IPS-18a (cell line): ENCODE results near the gene RPL38.

Experiments
- H3K27ac ChIP-seq: one replicate; pipeline ENCODE4 v1.5.1; 2013; ENCODE audit warnings: low read length
- H3K27me3 ChIP-seq: one replicate; pipeline ENCODE4 v1.6.1; 2013; ENCODE audit warnings: mild to moderate bottlenecking, low read length; ENCODE audit not compliant: control insufficient read depth, insufficient read depth
- H3K36me3 ChIP-seq: one replicate; pipeline ENCODE4 v1.6.1; 2013; ENCODE audit warnings: low read depth, low read length; ENCODE audit not compliant: control insufficient read depth
- H3K4me1 ChIP-seq: one replicate; pipeline ENCODE4 v1.6.1; 2013; ENCODE audit warnings: low read depth, low read length; ENCODE audit not compliant: control insufficient read depth
- H3K4me3 ChIP-seq: one replicate; pipeline ENCODE4 v1.5.1; 2013; ENCODE audit warnings: low read length
- H3K9ac ChIP-seq: one replicate; pipeline ENCODE4 v1.6.1; 2013; ENCODE audit warnings: mild to moderate bottlenecking, low read length, moderate library complexity
- H3K9me3 ChIP-seq: one replicate; pipeline ENCODE4 v1.6.1; 2013; ENCODE audit warnings: low read depth, low read length; ENCODE audit not compliant: control insufficient read depth

Gene RPL38

GRCh38 chr17:74165797-74166365 is 37.6 kb upstream of the RPL38 start:
- Histone ChIP-seq H3K9ac (no peak overlapping the region), H3K9me3 (no peaks in the 10 kb centered on the region), H3K4me1 (peaks cover 13% of the 10 kb centered on the region), H3K4me3 (no peak overlapping the region), H3K36me3 (no peaks in the 10 kb centered on the region), H3K27ac (no peak overlapping the region), H3K27me3 (no peaks in the 10 kb centered on the region)

GRCh38 chr17:74170924-74171323 is 32.6 kb upstream of the RPL38 start:
- no peaks in the 10 kb centered on the region for H3K9me3 ChIP-seq
- H3K27ac ChIP-seq: no peak overlapping the region
- H3K4me1 ChIP-seq: no peaks in the 10 kb centered on the region
- H3K36me3 ChIP-seq: no peaks in the 10 kb centered on the region
- no peak overlapping the region for H3K4me3 ChIP-seq
- no peak overlapping the region for H3K9ac ChIP-seq
- no peaks in the 10 kb centered on the region for H3K27me3 ChIP-seq

GRCh38 chr17:74172700-74173099 is 30.8 kb upstream of the RPL38 start:
- H3K4me1 ChIP-seq: no peaks in the 10 kb centered on the region
- no peaks in the 10 kb centered on the region for H3K27me3 ChIP-seq
- H3K9me3 ChIP-seq: no peaks in the 10 kb centered on the region
- H3K9ac ChIP-seq: no peak overlapping the region
- no peak overlapping the region for H3K27ac ChIP-seq
- H3K36me3 ChIP-seq: no peaks in the 10 kb centered on the region
- H3K4me3 ChIP-seq: no peak overlapping the region

- Histone ChIP-seq H3K4me1 (no peaks in the 10 kb centered on the region), H3K9me3 (no peaks in the 10 kb centered on the region), H3K27me3 (no peaks in the 10 kb centered on the region), H3K27ac (no peak overlapping the region), H3K4me3 (no peak overlapping the region), H3K36me3 (no peaks in the 10 kb centered on the region), H3K9ac (no peak overlapping the region)
Measured at GRCh38 chr17:74176546-74177001, 26.9 kb upstream of the RPL38 start.

- Histone ChIP-seq H3K36me3 (no peaks in the 10 kb centered on the region), H3K27me3 (no peaks in the 10 kb centered on the region), H3K4me1 (no peaks in the 10 kb centered on the region), H3K27ac (no peak overlapping the region), H3K9ac (no peak overlapping the region), H3K4me3 (no peak overlapping the region), H3K9me3 (no peaks in the 10 kb centered on the region)
Measured at GRCh38 chr17:74177018-74177450, 26.4 kb upstream of the RPL38 start.

GRCh38 chr17:74179576-74179975 is 23.9 kb upstream of the RPL38 start:
- H3K4me3 ChIP-seq: no peak overlapping the region
- no peaks in the 10 kb centered on the region for H3K36me3 ChIP-seq
- no peak overlapping the region for H3K9ac ChIP-seq
- H3K27ac ChIP-seq: no peak overlapping the region
- no peaks in the 10 kb centered on the region for H3K4me1 ChIP-seq
- no peaks in the 10 kb centered on the region for H3K9me3 ChIP-seq
- H3K27me3 ChIP-seq: no peaks in the 10 kb centered on the region

- Histone ChIP-seq H3K27me3 (no peaks in the 10 kb centered on the region), H3K9me3 (no peaks in the 10 kb centered on the region), H3K27ac (no peak overlapping the region), H3K36me3 (no peaks in the 10 kb centered on the region), H3K9ac (no peak overlapping the region), H3K4me1 (no peaks in the 10 kb centered on the region), H3K4me3 (no peak overlapping the region)
Measured at GRCh38 chr17:74180336-74180735, 23.1 kb upstream of the RPL38 start.

- no peaks in the 10 kb centered on the region for H3K4me1 ChIP-seq
- no peak overlapping the region for H3K27ac ChIP-seq
- no peaks in the 10 kb centered on the region for H3K27me3 ChIP-seq
- H3K9ac ChIP-seq: no peak overlapping the region
- no peak overlapping the region for H3K4me3 ChIP-seq
- H3K9me3 ChIP-seq: no peaks in the 10 kb centered on the region
- no peaks in the 10 kb centered on the region for H3K36me3 ChIP-seq
Measured at GRCh38 chr17:74181341-74181740, 22.1 kb upstream of the RPL38 start.

GRCh38 chr17:74182041-74182723 is 21.3 kb upstream of the RPL38 start:
- H3K27me3 ChIP-seq: no peaks in the 10 kb centered on the region
- no peak overlapping the region for H3K9ac ChIP-seq
- H3K27ac ChIP-seq: no peak overlapping the region
- H3K36me3 ChIP-seq: no peaks in the 10 kb centered on the region
- no peaks in the 10 kb centered on the region for H3K9me3 ChIP-seq
- H3K4me1 ChIP-seq: no peaks in the 10 kb centered on the region
- H3K4me3 ChIP-seq: no peak overlapping the region

- no peak overlapping the region for H3K4me3 ChIP-seq
- no peak overlapping the region for H3K9ac ChIP-seq
- H3K4me1 ChIP-seq: no peaks in the 10 kb centered on the region
- no peaks in the 10 kb centered on the region for H3K27me3 ChIP-seq
- H3K9me3 ChIP-seq: no peaks in the 10 kb centered on the region
- no peaks in the 10 kb centered on the region for H3K36me3 ChIP-seq
- no peak overlapping the region for H3K27ac ChIP-seq
Measured at GRCh38 chr17:74183411-74183810, 20.1 kb upstream of the RPL38 start.

- no peaks in the 10 kb centered on the region for H3K4me1 ChIP-seq
- no peaks in the 10 kb centered on the region for H3K36me3 ChIP-seq
- H3K4me3 ChIP-seq: no peak overlapping the region
- no peaks in the 10 kb centered on the region for H3K9me3 ChIP-seq
- H3K27me3 ChIP-seq: no peaks in the 10 kb centered on the region
- no peak overlapping the region for H3K9ac ChIP-seq
- no peak overlapping the region for H3K27ac ChIP-seq
Measured at GRCh38 chr17:74185571-74186185, 17.8 kb upstream of the RPL38 start.

GRCh38 chr17:74186498-74186897 is 17.0 kb upstream of the RPL38 start:
- no peaks in the 10 kb centered on the region for H3K4me1 ChIP-seq
- H3K27me3 ChIP-seq: no peaks in the 10 kb centered on the region
- no peak overlapping the region for H3K4me3 ChIP-seq

More at GRCh38 chr17:74186498-74186897, 17.0 kb upstream of the RPL38 start:
- H3K9ac ChIP-seq: no peak overlapping the region
- no peaks in the 10 kb centered on the region for H3K9me3 ChIP-seq
- H3K27ac ChIP-seq: no peak overlapping the region
- H3K36me3 ChIP-seq: no peaks in the 10 kb centered on the region
